NCI-H146 (cell line): ENCODE results near the gene CBX7.
A peak's percentile ranks its signal among the peaks of the same experiment; 100 is the strongest.

Source experiments
- DNase-seq: peaks from one replicate; lab custom pipeline; 2025; lab: John Stamatoyannopoulos, UW

The CBX7 gene

GRCh38 chr22:39123751-39124581, 28.5 kb downstream of the CBX7 start:
- no peak for DNase-seq

GRCh38 chr22:39122772-39123470, 29.6 kb downstream of the CBX7 start:
- no peak for DNase-seq

GRCh38 chr22:39120983-39121382, 31.5 kb downstream of the CBX7 start:
- no peak for DNase-seq

GRCh38 chr22:39117585-39118191, 34.8 kb downstream of the CBX7 start:
- DNase-seq = peak; percentile 28

GRCh38 chr22:39115977-39116621, 36.4 kb downstream of the CBX7 start:
- DNase-seq = no peak

GRCh38 chr22:39115570-39115969, 36.9 kb downstream of the CBX7 start:
- DNase-seq = no peak

- no peak for DNase-seq
Measured at GRCh38 chr22:39114112-39114511, 38.4 kb downstream of the CBX7 start.

- DNase-seq = no peak
Measured at GRCh38 chr22:39110631-39111561, 41.6 kb downstream of the CBX7 start.

- no peak for DNase-seq
Measured at GRCh38 chr22:39109361-39109760, 43.1 kb downstream of the CBX7 start.

- no peak for DNase-seq
Measured at GRCh38 chr22:39108487-39108886, 44.0 kb downstream of the CBX7 start.

GRCh38 chr22:39106326-39106725, 46.2 kb downstream of the CBX7 start:
- DNase-seq = no peak

- DNase-seq = no peak
Measured at GRCh38 chr22:39103431-39103830, 49.0 kb downstream of the CBX7 start.

- DNase-seq = no peak
Measured at GRCh38 chr22:39101226-39101625, 51.3 kb downstream of the CBX7 start.

GRCh38 chr22:39098576-39098975, 53.9 kb downstream of the CBX7 start:
- DNase-seq = no peak

- DNase-seq = no peak
Measured at GRCh38 chr22:39098026-39098425, 54.5 kb downstream of the CBX7 start.

GRCh38 chr22:39097098-39098020, 55.1 kb downstream of the CBX7 start, which contains the start of gene APOBEC3H:
Gene APOBEC3H, plus strand, starts transcription at chr22:39097244. Its CDS starts 3,035 bp downstream, at chr22:39100279.
- no peak for DNase-seq

GRCh38 chr22:39095971-39096370, 56.5 kb downstream of the CBX7 start:
- no peak for DNase-seq

GRCh38 chr22:39094717-39095389, 57.6 kb downstream of the CBX7 start:
- DNase-seq = no peak

- no peak for DNase-seq
Measured at GRCh38 chr22:39092111-39092862, 60.2 kb downstream of the CBX7 start.
